NCI-H526 (cell line): Measurements from ENCODE around the gene EVL.

Source experiments
- DNase-seq, 2 experiments: peaks; one replicate each; lab custom pipeline; 2025; lab: John Stamatoyannopoulos, UW

Gene EVL

DNA sequence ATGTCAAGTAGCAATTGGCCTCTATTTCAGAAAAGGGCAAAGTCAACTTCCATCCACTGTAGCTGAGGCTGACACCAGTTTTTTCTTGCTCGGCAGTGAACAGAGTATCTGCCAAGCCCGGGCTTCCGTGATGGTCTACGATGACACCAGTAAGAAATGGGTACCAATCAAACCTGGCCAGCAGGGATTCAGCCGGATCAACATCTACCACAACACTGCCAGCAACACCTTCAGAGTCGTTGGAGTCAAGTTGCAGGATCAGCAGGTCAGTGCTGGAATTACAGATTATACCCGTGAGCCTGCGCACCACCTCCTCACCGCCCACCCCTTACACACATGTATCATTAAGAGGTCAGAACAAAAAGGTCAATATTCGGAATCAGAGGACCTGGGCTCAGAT, 19.4 kb downstream of the EVL start:
- no peak for DNase-seq

- no peak for DNase-seq
Measured at GRCh38 chr14:100085462-100085861, 20.2 kb downstream of the EVL start.

DNA sequence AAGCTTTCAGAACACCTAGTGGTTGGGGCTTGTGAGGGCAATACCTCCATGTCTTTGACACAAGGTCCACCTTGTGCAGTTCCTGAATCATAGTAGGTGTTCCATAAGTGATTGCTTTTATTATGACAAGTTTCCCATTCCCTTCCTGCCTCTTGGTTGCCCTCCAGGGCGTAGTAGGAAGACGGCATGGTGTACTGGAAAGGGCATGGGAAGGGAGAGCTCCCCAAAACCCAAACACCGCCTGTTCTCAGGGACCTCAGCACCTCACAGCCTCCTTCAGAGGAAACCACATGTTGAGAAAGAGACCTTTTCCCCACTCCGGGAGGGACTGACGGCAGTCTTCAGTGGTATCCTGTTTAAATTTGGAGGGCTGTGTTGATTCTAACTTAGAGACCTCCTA, 21.1 kb downstream of the EVL start:
- DNase-seq: no peak

DNA sequence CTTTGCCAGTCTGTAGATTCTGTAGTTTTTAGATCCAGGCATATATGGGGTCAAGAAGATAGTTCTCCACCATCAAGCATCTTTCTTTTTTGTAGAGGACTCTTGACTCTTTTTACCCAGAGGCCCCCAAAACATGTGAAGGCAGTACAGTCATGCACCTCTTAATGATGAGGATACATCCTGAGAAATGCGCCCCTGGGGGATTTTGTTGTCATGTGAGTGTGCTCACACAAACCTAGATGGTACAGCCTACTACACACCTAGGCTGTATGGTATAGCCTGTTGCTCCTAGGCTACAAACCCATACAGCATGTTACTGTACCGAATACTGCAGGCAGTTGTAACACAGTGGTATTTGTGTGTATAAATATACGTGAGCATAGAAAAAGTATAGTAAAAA, 23.0 kb downstream of the EVL start:
- no peak for DNase-seq

DNA sequence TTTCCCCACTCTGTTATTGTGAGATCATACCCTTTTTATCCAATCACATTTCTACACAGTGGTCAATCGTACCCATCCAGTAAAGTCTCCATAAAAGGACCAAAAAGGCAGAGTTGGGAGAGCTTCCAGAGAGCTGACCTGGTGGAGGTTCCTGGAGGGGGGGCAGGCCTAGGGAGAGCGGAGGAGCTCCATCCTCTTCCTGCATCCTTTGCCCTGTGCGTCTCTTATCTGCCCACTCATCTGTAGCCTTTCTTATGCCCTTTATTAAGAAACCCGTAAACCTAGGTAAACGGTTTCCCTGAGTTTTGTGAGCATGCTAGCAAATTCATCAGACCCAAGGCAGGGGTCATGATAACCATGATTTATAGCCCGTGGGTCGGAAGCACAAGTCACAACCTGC, 26.2 kb downstream of the EVL start:
- no peak for DNase-seq

DNA sequence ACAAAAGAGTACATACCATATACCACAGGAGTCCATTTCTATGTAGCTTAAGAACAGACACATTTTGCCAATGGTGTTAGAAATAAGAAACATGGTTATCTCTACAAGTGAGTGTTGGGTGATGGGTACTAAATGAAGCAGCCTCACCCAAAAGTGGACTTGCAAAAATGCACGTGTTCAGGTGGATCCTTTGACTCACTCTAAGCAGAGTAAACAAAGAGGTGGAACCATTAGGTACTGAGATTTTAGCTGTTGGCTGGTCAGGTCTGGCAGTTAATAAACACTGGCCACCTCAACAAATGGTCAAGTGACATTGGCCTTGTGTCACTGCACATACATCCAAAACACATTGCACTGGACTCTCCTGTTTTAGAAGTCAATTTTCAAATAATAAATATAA, 27.6 kb downstream of the EVL start:
- no peak for DNase-seq

DNA sequence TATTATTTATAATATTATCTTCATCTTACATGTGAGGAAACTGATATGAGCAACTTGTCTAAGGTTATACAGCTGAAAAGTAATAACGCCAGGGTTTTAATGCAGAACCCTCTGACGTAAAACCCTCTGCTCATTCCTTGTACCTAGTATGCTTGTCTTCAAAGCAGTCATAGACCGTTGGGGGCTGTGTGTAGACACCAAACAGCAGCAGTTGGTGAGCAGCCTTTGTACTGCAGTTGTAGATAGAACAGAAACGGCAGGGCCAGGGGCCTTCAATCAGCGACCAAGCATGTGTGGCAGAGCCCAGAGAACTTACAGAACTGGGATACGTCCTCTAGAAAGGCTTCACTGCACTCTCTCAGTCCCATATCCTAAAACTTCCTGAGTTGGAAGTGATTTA, 28.1 kb downstream of the EVL start:
- DNase-seq: no peak

- no peak for DNase-seq
Measured at GRCh38 chr14:100096656-100097055, 31.4 kb downstream of the EVL start.

DNA sequence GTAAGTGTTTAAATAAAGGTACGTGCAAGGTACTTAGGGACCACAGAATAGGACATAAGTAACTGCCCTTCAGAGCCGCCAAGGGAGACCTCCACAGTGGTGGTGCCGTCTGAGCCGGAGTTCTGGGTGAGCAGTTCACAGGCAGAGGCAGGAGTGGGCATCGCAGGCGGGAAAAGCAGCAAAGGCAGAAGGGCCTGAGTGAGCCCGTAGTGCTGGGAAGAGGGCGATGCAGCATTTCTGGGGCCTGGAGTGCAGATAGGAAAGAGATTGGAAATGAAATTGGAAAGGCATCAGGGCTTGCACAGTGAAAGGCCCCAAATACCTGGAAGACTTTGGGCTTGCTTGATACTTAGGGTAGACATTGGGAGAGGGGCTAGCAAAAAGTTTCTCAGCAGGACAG, 32.9 kb downstream of the EVL start:
- no peak for DNase-seq

- no peak for DNase-seq
Measured at GRCh38 chr14:100100032-100100703, 34.9 kb downstream of the EVL start.

DNA sequence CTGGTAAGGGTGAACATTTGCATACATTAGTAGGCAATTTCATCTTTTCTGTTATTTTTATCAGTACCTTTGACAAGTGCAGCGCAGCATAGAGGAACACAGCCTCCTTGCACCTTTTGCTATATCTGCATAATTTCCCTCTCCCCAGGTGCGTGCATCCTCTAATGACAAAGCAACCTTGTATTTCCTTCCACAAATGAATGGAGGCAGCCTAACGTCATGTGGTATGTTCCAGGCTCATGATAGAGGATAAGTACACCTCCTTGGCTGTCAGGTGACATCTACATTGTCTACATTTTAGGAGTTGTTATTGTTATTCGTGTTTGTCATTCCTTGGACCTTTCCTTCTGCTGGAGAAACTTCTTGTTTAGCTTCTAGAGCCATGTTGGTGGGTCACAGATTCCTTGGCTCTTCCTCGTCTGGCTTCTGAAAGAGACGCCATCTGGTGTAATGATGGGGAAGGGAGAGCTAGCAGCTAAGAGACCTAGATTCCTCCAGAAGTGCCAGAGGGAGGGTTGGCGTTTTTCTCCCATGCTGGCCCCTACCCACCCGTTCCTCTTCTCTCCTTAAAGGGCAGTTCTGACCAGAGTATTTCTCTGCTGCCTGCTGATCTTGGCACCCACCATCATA, 37.0 kb downstream of the EVL start:
- DNase-seq: no peak

DNA sequence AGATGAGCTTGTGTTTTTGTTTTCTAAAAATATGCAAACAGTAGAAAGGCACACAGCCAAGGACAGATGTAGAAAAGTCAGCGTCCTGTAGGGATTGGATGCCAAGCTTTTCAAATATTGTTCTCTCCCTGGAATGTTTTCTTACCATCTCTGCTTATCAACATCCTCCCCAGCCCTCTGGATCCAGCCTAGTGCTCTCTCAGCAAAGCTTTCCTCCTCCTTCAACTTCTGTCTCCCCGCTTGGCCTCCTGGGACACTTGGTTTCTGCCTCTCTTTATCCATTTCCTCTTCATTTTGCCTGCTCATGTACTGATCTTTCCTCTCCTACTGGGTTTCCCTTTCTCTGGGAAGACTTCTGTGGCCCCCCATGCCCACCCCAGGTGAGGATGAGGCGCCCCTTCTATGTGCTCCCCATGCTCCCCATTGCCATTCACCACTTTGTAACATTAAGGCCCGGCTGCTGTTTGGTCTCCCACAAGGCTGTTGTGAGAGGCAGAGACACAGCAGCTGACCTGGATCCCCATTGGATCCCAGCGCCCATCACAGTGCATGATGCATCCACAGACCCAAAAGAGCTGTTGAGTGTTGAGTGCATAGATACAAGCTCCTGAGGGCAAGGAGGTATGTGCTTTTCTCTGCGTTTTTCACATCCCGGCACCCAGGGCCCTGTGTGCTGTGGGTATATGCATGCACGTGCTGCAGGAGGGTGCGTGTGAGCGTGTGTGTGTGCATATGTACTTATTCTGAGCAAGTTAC, 38.2 kb downstream of the EVL start:
- DNase-seq: no peak

GRCh38 chr14:100104006-100104352, 38.8 kb downstream of the EVL start:
- no peak for DNase-seq

DNA sequence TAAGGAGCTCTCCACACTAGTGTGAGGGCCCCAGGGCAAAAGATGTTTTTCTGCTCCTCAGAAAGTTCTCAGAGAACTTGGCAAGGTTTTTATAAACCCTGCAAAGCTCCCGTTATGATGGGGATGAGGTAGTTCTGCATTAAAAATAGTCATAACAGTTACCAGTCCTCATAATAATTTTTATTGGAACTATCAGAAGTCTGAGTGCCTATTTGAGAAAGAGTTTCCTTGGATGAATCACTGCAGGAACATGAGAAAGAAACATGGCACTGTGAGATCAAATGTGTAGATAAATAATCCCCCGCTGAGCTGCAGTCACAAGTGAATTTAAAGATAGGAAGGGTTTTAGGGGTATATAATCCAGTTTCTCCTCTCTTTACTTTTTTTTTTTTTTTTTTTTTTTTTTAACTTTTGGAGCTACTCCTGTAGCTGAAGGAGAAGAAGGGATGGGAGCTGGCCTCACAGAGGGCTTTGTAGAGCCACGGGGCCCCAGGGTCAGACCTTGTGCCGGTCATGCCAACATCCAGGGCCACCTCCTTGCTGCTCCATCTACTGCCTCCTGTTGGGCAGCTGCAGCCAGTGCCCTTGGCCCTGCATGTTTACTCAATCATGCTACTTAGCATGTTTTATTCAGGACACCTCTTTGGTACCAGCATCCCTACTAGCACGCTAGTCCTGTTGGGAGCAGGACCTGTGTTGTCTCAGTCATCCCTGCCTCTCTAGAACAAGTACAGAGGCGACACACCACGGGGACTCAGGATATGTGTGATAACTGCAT, 39.5 kb downstream of the EVL start:
- DNase-seq: no peak

DNA sequence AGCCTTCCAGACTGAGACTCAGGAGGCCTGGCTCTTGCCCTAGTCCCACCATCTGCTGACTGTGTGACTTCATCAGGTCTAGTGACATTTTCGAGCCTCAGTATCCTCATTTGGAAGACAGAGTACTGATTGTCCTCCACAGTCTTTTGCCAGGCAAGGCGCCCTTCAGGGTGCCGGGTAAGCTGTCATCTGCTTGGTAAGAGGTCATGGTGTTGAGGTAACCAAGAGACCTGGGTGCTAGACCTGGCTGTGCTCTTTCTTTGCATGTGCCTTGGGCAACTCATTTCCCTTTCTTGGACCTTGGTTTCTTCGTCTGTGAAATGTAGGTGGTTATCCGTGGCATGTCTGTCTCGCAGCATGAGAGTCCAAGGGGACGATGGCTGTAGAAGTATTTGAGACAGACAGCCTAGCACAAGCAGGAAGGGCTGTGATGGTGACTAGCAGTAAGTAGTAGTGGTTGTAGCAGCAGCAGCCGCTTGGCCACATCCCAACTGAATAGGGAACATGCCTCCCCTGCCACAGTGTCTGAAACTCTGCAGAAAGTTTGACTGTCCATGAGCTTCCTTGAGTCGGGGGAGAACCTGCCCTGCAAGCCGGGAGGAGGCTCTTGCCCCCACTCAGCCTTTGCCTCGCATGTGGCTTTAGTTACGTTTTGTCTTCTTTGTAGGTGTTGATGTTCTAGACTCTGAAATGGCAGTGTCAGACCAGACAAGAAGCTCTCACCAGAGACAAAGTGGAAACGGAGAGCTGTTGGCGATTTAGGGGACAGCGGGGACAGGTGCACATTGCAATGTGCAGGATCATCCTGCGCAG, 40.3 kb downstream of the EVL start:
- no peak for DNase-seq

GRCh38 chr14:100106250-100107112, 41.3 kb downstream of the EVL start:
- DNase-seq: no peak

- DNase-seq: no peak
Measured at GRCh38 chr14:100107236-100107635, 42.0 kb downstream of the EVL start.

DNA sequence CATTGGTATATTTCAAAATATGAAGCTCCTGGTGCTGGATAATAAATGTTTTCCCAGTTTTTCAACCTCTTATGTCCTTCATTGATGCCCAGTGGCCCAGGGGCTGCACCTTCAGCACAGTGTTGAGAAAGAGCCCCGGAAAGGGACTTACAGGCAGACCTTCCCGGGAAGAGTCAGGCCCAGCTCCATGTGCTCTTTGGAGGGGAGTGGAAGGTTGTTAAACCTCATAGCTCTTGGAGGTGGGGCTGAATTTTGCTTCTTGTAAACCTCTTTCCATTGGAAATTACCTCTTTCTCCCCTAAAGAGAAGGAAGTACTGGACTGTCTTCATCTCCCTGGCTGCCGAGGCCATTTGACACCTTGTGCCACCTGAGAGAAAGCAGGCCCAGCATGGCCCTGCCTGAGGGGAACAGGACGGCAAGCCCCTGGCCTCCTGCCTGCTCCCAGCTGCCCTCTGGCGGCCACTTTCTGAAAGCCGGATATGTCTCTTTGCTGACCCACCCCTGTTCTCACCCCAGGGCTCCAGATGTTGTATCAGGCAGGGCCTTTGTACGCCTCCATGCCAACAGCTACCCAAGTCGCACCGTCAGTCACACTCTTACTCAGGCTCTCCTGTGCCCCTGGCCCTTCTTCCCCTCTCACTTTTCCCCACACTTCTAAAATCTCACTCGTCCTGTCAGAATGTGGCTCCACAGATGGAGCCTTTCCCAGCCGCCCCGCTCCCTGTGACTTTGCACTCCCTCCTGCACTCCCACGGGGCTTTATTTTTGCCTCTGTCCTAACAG, 43.0 kb downstream of the EVL start:
- DNase-seq: peak; percentile 7 to 81

- no peak for DNase-seq
Measured at GRCh38 chr14:100108840-100109593, 43.8 kb downstream of the EVL start.
